DMS114 treated with DMSO at 0.1 percent for 48 hours (cell line): ENCODE measurements around the gene OGFOD3.
"Not testable (repeated sequence)": the region's sequence is repeated elsewhere in the genome, so short reads cannot be mapped to it uniquely, and the experiment has no call there.

Experiments used
- DNase-seq: peaks from one replicate; lab custom pipeline; 2025; ENCODE audit not compliant: unreplicated experiment; lab: John Stamatoyannopoulos, UW

OGFOD3 gene

DNA sequence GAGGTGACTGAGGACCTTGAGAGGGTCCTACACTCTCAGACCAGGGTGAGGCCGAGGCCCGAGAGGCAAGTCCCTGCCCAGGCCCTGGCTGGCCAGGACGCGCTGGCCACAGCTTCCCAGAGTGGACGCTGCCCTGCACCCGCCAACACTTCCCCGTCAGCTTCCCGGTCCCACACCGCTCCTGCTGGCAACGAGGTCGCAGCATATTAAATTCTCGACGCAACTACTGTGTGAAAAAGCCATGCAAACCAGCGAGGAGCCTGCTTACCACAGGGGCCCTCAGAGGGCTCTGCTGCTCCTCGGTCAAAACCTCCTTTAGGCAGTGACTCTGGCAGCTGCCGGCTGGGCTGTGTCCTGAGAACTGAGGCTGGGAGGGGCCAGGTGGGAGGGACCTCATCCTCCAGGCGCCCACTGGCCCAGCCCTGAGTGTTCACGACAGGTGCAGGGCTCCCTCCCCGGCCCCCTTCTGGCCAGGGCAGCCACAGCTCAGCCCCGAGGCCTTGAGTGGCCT, 61.5 kb downstream of the OGFOD3 start:
- no peak for DNase-seq

DNA sequence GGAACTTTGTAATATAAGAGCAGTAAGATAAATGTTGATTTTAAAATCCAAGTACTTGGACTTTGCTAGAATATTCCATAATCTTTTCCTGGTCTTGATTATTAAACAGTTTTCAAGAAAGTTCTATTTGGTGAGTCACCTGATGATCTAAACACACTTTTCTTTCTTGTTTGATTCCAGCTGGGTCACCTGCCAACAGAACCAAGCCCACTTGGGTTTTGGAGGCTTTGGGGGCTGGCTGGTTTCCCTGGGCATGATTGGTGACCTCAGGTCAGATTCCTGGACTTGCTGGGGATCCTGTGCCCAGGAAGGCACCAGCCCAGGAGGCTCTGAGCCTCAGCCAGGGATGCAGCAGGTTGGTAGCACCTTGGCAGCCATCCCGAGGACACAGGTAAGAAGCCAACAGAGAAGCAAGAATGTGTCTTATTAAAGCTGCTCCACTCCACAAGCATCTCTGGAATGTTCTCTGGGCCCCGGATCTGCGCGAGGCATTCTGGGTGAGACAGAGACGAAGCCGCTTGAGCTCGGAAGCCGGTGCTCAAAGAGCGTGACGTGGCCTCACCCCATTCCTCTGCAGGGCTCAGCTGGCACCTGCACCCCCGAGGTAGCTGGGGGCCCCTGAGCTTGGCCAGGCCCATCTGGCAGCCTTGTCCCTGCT, 62.5 kb downstream of the OGFOD3 start:
- DNase-seq = no peak

DNA sequence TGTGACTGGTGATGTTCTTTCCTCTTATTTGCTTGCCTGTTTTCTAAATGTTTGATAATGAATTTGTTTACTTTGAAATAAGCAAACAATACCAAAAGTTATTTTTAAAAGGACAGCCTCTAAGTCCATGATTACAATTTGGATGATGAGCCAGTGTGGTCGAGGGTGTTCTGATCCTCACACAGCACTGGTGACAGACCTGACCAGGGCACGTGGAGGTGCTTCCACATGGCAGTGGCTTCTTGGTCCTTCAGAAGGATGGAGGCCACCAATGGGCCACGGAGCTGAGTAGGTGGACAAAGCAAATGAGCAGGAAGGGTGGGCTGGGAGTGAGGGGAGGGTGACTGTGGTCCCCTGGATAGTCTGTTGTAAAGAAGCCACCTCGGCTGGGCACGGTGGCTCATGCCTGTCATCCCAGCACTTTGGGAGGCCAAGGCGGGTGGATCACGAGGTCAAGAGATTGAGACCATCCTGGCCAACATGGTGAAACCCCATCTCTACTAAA, 63.5 kb downstream of the OGFOD3 start:
- no peak for DNase-seq

DNA sequence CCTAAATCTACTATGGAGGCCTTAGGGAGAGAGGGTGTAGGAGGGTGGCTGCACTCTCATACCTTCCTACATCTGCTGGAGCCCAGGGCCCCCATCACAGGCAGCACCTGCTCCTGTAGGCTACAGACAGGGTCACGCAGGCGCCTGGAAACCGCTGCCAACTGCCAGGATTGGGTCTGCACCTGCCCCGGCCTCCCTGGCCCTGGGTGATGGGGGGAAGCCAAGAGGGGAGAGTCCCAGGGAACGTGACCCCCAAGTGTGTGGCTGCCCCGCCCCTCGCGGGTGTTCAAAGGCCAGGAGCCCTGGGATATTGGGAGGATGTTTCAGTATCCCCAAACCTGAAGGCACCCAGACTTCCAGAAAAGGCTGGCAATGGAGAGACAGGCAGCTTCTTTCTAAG, 64.9 kb downstream of the OGFOD3 start:
- DNase-seq = no peak

DNA sequence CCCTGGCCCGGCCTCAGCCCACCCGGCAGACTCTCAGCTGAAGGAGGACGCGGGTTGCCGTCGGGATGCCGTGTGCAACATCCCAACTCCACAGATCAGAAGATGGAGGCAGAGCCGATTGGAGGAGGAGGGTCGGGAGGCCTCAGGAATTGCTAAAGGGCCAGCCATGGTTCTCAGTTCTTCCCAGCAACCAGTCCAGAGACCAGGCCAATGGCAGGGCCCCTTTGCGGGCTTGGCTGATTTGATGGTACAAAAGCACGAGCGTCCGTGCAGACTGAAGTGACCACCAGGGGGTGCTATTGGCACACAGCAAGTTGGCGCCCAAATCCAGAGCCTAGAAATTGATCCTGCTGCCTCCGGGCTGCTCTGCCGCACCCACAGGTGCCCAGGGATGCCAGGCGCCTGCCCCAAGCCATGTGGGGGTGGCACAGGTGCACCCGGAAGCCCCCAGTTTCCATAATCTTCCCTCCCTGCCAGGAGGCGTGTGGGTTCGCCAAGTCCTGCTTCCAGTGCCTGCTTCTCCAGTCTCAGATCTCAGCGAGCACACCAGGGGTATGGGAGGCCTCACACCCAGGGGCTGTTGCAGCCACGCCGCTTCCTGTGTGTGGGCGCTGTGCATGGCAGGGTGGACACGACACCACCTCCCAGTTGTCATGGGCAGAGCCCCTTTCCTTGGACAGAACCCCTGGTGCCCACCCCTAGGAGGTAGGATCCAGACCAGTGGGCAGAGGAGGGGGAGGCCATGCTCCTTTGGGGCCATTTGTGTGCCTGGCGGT, 66.5 kb downstream of the OGFOD3 start:
- DNase-seq = peak; percentile 68

DNA sequence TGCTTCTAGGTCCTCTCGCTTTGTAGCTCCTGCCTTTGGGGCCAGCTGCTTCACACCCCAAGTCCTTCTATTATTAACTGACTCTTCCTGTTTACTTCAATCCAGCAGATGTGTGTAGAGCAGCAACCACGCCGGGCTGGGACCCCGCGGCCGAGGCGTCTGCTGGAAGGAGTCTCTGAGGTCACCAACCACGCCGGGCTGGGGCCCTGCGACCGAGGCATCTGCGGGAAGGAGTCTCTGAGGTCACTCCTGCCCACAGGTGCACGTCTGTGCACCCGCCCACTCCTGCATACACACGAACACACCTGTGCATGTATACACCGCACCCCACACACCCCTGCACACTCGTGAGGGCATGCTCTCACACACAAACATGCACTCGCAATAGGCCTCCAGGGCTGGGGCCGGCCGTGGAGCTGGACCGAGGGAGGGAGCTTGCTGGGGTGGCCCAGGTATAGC, 67.1 kb downstream of the OGFOD3 start:
- DNase-seq = no peak

DNA sequence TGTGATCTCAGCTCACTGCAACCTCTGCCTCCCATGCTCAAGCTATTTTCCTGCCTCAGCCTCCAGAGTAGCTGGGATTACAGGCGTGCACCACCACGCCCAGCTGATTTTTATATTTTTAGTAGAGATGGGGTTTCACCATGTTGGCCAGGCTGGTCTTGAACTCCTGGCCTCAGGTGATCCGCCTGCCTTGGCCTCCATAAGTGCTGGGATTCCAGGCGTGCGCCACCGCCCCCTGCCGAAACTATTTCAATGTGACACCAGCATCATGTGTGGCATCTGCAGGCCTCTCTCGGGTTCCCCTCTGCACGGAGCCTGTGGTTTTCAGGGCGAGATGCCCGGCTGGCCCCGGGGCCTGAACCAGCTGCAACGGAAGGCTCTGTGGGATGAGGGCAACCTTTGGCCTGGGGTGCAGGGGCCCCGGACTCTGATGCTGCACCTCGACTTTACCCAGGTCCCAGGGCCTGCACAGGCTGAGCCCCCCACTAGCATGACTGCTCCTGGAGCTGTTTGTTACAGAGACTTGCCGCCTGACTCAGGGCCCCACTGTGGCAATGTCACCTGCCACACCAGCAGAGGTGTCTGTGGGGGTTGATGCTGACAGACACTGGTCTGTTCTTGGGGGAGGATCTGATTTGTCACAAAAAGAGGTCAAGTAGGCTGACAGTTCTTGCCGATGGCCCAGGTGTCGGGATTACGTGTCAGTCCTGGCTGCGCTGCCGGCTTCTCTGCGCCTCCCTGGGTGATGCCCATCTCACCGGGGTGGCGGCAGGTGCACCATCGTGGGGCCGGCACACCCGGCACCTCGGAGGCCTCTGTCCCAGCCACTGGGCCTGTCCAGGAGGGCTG, 68.0 kb downstream of the OGFOD3 start:
- no peak for DNase-seq

DNA sequence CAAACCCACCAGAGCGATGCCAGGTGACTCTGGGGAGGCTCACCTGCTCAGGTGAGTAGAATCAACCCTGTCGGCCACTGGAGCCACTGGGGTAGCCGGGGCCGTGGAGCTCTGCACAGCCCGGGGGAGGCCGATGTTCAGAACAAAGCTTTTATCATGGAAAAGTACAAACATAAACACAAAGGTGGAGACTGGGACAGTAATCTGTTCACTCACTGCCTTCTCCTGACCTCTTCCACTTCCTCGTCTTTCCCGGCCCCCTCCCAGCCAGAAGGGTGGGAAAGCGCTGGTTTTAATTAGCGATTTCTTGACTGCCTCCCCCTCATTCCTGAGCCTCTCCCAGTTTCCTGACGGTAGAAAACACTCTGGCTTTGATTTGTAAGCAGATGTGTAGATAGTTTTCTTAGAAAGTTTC, 69.1 kb downstream of the OGFOD3 start:
- DNase-seq = no peak

DNA sequence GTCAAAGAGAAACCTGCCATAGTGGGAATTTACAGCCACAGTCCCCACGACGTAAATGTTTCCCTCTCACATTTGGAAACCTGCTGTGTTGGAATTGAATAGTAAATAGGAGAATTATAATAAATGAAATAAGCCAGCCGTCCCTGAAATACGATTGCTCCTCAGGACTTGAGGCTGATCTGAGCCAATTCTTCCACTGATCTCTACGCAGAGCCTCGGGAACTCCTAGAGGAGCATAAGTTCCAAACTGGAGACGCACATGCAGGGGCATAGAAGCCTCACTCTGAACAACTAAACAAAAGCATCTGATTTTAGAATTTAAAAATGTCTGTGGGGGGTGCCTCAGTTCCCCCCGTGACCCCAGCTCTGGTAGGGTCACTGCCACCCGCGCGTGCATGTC, 69.5 kb downstream of the OGFOD3 start:
- no peak for DNase-seq

DNA sequence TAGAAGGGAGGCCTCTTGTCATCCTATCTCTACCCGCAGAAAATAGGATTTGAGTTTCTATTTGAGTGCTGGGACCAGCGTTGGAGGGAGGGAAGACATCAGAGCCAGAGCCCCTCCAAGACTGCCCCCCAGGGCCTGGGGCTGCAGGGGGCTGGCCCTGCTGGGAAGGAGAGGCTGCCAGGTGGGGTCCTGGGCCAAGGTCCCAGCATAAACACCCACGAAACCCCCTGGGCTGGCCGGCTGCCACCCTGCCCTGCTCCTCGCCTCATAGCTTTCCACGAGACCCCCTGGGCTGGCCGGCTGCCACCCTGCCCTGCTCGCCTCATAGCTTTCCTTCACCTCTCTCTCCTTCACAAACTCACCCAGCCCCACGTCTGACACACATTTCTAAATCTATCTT, 70.0 kb downstream of the OGFOD3 start:
- no peak for DNase-seq

DNA sequence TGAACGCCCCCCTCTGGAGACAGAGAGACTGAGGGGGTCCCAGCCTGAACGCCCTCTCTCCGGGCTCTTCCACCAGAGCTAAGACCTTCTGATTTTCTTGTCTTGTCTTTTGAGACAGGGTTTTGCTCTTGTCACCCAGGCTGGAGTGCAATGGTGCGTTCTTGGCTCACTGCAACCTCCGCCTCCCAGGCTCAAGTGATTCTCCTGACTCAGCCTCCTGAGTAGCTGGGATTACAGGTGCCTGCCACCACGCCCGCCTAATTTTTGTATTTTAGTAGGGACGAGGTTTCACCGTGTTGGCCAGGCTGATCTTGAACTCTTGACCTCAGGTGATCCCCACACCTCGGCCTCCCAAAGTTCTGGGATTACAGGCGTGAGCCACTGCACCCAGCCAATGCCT, 70.4 kb downstream of the OGFOD3 start:
- DNase-seq = not testable (repeated sequence)

DNA sequence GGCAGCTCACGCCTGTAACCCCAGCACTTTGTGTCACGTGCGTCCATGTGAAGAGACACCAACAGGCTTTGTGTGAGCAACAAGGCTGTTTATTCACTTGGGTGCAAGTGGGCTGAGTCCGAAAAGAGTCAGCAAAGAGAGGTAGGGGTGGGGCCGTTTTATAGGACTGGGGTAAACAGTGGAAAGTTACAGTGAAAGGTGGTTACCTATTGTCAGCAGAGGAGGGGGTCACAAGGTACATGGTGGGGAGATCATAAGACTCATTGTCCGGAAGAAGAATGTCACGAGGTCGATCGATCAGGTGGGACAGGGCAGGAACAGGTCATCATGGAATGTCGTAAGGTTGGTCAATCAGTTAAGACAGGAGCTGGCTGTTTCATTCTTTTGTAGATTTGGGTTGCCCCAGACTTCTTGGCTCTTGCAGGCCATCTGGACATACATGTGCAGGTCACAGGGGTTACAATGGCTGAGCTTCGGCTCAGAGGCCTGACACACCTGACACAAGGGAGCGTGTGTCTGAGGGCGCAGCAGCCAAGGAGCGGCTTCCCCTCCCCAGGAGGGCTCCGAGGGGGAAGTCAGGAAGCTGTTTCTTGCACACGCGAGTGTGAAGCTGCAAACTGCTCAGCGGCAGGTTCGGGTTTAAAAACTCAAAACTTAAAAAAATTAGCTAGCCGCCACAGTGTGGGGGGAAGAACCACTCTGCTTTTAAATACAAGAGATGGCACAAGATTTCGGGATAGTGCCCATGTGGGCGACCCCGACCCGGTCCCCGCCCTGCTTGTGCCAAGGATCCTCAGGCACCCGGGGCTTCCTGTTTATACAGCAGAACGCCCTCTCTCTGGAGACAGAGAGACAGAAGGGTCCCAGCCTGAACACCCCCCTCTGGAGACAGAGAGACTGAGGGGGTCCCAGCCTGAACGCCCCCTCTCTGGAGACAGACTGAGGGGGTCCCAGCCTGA, 71.8 kb downstream of the OGFOD3 start:
- no peak for DNase-seq

DNA sequence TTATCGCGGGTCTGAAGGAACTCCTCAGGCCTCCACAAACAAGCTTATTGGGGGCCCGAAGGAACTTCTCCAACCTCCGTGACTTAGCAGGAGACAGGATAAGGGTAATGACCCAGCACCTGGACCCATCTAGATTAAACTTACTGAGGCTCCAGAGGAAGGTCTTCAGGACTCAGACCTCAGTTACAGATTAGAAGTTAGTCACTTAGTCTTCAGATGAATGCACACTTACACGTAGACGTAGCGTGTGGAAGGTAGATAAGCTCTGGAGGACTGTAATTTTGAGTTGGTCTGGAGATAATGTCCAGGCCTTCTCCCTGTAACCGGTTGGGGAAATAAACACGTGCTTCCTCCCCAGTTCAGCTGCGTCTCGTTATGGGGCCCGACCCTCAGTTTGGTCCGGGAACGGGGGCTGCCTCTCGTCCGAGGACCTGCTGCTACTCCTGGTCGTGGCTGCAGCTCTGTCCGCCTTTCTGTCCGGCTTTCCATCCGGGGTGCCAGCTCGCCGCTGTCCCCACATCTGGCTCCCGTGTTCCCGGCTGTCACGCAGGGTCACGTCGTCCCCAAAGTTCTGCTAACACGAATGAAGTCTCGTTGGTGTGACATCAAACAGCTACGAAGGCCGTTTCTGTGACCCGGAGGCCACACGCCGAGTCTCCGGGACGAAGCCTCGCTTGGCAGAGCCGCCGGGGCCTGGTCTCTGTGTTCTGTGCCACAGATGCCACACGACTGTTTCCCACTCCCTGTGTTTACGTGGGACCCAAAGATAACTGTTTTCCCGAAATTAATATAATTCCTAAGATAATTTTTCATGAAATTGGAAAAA, 73.0 kb downstream of the OGFOD3 start:
- no peak for DNase-seq

DNA sequence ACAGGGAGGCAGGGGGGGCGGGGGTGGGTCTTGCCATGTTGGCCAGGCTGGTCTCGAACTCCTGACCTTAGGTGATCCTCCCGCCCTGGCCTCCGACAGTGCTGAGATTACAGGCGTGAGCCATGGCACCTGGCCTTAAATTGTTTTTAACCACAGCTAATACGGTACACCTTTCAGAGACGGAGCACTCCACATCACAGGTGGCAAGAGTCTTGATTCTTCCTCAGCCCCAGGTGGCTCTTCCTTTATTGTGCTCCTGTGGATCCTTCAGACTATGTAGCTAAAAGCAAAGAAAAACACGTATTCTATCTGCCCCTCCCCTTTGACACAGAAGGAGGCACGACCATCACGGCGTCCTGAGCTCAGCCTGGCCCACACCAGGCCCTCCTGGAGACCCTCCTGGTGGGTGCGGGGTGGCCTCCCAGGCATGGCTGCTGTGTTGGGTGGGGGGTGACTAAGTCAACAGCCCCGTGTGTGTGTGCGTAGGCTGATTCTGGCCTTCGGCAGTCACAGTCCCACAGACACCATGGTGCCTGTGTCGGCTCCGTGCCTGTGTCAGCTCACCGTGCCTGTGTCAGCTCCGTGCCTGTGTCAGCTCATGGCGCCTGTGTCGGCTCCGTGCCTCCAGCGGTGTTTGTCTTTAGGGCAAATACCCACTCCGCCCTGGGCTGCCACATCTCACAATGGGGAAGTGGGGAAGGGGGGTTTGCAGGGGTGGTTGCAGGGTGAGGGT, 74.0 kb downstream of the OGFOD3 start:
- DNase-seq = no peak

DNA sequence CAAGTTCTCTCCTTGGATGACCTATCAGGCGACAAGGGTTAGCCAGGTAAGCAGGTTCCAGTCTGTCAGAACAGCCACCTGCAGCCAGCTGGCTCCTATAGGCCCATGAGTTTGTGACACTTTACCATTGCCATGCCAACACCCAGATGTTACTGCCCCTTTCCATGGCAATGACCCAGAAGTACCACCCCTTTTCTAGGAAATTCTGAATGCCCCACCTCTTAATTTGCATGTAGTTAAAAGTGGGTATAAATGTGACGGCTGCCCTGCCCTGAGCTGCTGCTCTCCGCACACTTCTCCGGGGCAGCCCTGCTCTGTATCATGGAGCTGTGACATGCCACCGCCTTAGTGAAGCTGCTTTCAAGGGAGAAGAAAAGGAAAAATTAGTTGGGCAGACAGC, 74.8 kb downstream of the OGFOD3 start:
- no peak for DNase-seq

DNA sequence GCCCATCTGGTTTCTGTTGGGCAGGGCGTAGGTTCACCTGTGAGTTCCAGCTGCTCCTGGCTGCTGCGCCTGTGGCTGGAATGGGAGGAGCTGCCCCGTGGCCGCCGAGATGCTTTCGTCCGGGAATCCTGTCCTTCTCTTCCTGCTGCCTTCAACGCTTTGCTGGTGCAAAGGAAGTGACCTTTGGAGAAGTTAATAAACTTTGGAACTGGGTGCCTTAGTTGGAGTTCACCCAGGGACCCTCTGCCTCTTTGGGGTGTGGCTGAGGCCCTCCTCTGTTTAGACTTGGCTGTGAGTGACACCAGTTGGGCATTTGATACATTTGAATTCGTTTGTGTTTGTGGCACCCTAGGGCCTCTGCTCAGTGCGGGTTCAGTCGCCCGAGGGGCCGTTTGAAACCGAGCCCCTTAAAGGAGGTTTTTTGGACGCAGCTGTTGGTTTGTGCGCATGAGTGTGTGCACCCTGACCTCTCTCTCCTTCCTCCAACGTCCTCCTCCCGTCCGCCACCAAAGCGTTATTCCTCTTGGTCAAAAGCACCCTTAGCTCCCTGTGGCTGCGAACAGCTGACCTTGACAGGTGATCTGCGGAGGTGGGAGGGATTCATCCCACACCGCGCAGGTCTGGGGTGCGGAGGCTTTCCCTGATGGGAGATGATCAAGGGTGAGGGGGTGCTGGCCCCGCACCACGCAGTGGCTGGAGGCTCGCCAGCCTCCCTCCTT, 75.9 kb downstream of the OGFOD3 start:
- no peak for DNase-seq

DNA sequence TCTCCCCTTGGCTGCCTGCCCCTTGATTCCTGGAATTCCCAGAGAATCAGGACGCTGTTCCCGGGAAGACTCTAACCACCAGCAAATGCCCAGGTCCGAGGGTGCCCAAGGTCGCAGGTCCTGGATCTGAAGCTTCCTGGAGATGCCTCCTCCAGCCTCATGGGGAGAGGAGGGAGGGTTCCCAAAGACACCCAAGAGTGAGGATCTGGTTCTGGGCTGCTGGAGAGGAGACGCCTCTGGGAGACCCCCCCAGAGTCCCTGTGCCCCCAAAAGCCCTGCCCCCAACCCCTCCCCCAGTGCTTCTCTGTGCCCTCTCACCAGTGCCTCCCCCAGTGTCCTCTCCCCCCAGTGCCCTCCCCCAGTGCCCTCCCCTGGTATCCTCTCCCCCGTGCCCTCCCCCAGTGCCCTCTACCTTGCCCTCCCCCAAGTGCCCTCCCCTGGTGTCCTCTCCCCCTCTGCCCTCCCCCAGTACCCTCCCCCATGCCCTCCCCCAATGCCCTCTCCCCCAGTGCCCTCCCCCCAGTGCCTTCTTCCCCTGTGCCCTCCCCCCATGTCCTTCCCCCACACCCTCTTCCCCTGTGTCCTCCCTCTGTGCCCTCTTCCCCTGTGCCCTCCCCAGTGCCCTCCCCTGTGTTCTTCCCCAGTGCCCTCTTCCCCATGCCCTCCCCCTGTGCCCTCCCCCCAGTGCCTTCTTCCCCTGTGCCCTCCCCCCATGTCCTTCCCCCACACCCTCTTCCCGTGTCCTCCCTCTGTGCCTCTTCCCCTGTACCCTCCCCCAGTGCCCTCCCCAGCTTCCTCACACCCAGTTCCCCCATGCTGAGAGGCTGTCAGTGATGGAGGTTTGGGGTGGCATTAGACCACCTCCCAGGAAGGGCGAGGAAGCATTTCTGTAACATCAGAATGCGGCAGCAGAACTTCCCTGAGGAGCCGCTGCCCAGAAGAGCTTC, 78.5 kb downstream of the OGFOD3 start:
- DNase-seq = no peak
